CD4-positive, alpha-beta T cell treated with Interleukin-15 for 4 hours (primary cell): ENCODE results near the gene KCNH1.
"Not testable (repeated sequence)": the region's sequence is repeated elsewhere in the genome, so short reads cannot be mapped to it uniquely, and the experiment has no call there.

Source experiments
- DNase-seq: peaks from one replicate; pipeline ENCODE4 v3.0.0-alpha.2; 2020; ENCODE audit warnings: low spot score

The KCNH1 gene

GRCh38 chr1:211092955-211093354 is 41.0 kb downstream of the KCNH1 start:
- no peak for DNase-seq

GRCh38 chr1:211091867-211092266 is 42.1 kb downstream of the KCNH1 start:
- no peak for DNase-seq

GRCh38 chr1:211089536-211089935 is 44.4 kb downstream of the KCNH1 start:
- no peak for DNase-seq

- no peak for DNase-seq
Measured at GRCh38 chr1:211088156-211088555, 45.8 kb downstream of the KCNH1 start.

- no peak for DNase-seq
Measured at GRCh38 chr1:211082824-211083223, 51.1 kb downstream of the KCNH1 start.

GRCh38 chr1:211081447-211081846 is 52.5 kb downstream of the KCNH1 start:
- not testable (repeated sequence) for DNase-seq

GRCh38 chr1:211068976-211069375 is 65.0 kb downstream of the KCNH1 start:
- DNase-seq, result no peak

- DNase-seq, result no peak
Measured at GRCh38 chr1:211066781-211067384, 67.1 kb downstream of the KCNH1 start.

GRCh38 chr1:211041838-211042237 is 92.1 kb downstream of the KCNH1 start:
- DNase-seq, result not testable (repeated sequence)

GRCh38 chr1:211037095-211037494 is 96.9 kb downstream of the KCNH1 start:
- no peak for DNase-seq

- no peak for DNase-seq
Measured at GRCh38 chr1:211036381-211037060, 97.4 kb downstream of the KCNH1 start.

- no peak for DNase-seq
Measured at GRCh38 chr1:211035821-211036380, 98.0 kb downstream of the KCNH1 start.

- DNase-seq, result no peak
Measured at GRCh38 chr1:211033921-211034525, 99.9 kb downstream of the KCNH1 start.

- no peak for DNase-seq
Measured at GRCh38 chr1:211024901-211025300, 109.0 kb downstream of the KCNH1 start.

GRCh38 chr1:211019266-211019665 is 114.7 kb downstream of the KCNH1 start:
- no peak for DNase-seq

GRCh38 chr1:211018690-211019089 is 115.3 kb downstream of the KCNH1 start:
- DNase-seq, result no peak

- no peak for DNase-seq
Measured at GRCh38 chr1:211017075-211017718, 116.8 kb downstream of the KCNH1 start.

- no peak for DNase-seq
Measured at GRCh38 chr1:211014275-211014674, 119.7 kb downstream of the KCNH1 start.

GRCh38 chr1:211013346-211014240 is 120.4 kb downstream of the KCNH1 start:
- no peak for DNase-seq

- not testable (repeated sequence) for DNase-seq
Measured at GRCh38 chr1:211011128-211011527, 122.8 kb downstream of the KCNH1 start.

- no peak for DNase-seq
Measured at GRCh38 chr1:211009944-211010343, 124.0 kb downstream of the KCNH1 start.

- no peak for DNase-seq
Measured at GRCh38 chr1:211007830-211008229, 126.1 kb downstream of the KCNH1 start.
